IMR-90 (cell line): Measurements from ENCODE around the gene DDT. TPM values are rescaled to one million over a fixed set of nuclear protein-coding genes. Genes with fewer than 3 reads are reported as not detected.

ENCODE experiments used
- ATAC-seq: fragments of 200-7000 bp; cut with Tn5 transposase; 2 replicates; pipeline ENCODE4 v1.9.1; 2020; ENCODE audit warnings: low read depth, mild to moderate bottlenecking, moderate library complexity
- BruUV-seq: library from RNA; stranded (reverse); fragments of 400-500 nt; replicated peaks from 2 replicates; lab custom pipeline; 2021; lab: Mats Ljungman, UMichigan
- CTCF ChIA-PET: fragments of 300-600 bp; formaldehyde crosslinking; extraction: SDS; loops from one replicate; lab custom pipeline; 2021; ENCODE audit warnings: antibody characterized with exemption; lab: Yijun Ruan, JAX
- POLR2A ChIA-PET: fragments of 300-600 bp; sonication (Branson Sonifier 250); formaldehyde crosslinking; loops from one replicate; lab custom pipeline; 2022; ENCODE audit warnings: antibody characterized with exemption; ENCODE audit not compliant: unreplicated experiment; lab: Charles Lee
- DNase-seq: peaks from one replicate; pipeline ENCODE4 v3.0.0; 2013
- H2AFZ ChIP-seq: replicated peaks from 2 replicates; pipeline ENCODE3; 2013; ENCODE audit warnings: low read length, mild to moderate bottlenecking; ENCODE audit not compliant: poor library complexity
- H2AK5ac ChIP-seq: 2 replicates; pipeline ENCODE4 v1.6.1; 2013; ENCODE audit warnings: low read depth, low read length, inconsistent platforms
- H2AK9ac ChIP-seq: replicated peaks from 2 replicates; pipeline ENCODE3; 2013; ENCODE audit warnings: mild to moderate bottlenecking, low read depth, low read length, moderate library complexity; ENCODE audit not compliant: poor library complexity
- H2BK120ac ChIP-seq: 2 replicates; pipeline ENCODE4 v1.6.1; 2013; ENCODE audit warnings: low read depth, low read length, inconsistent platforms
- H2BK15ac ChIP-seq: 3 replicates; pipeline ENCODE4 v1.6.1; 2013; ENCODE audit warnings: low read depth, low read length, inconsistent platforms
- H2BK20ac ChIP-seq: 2 replicates; pipeline ENCODE4 v1.6.1; 2013; ENCODE audit warnings: low read depth, mild to moderate bottlenecking, inconsistent platforms, low read length, moderate library complexity
- H2BK5ac ChIP-seq: 2 replicates; pipeline ENCODE4 v1.6.1; 2013; ENCODE audit warnings: mild to moderate bottlenecking, low read depth, low read length, inconsistent platforms; ENCODE audit not compliant: poor library complexity, severe bottlenecking
- H3K14ac ChIP-seq: replicated peaks from 2 replicates; pipeline ENCODE4 v1.6.1; 2013; ENCODE audit warnings: low read depth, low read length, inconsistent platforms
- H3K18ac ChIP-seq: 2 replicates; pipeline ENCODE4 v1.6.1; 2013; ENCODE audit warnings: low read depth, low read length, control low read depth
- H3K23ac ChIP-seq: 2 replicates; pipeline ENCODE4 v1.6.1; 2013; ENCODE audit warnings: low read depth, low read length, inconsistent platforms
- H3K27ac ChIP-seq: 2 replicates; pipeline ENCODE4 v1.5.1; 2013; ENCODE audit warnings: mild to moderate bottlenecking, control low read depth, low read length; ENCODE audit not compliant: insufficient read depth
- H3K27me3 ChIP-seq: 2 replicates; pipeline ENCODE4 v1.6.1; 2013; ENCODE audit warnings: low read length; ENCODE audit not compliant: control insufficient read depth, insufficient read depth
- H3K36me3 ChIP-seq: 2 replicates; pipeline ENCODE4 v1.6.1; 2013; ENCODE audit warnings: low read length, mixed read lengths; ENCODE audit not compliant: control insufficient read depth, insufficient read depth
- H3K4ac ChIP-seq: 2 replicates; pipeline ENCODE4 v1.6.1; 2013; ENCODE audit warnings: low read depth, low read length, inconsistent platforms
- H3K4me1 ChIP-seq: 2 replicates; pipeline ENCODE4 v1.6.1; 2013; ENCODE audit warnings: low read length, mixed read lengths; ENCODE audit not compliant: control insufficient read depth, insufficient read depth
- H3K4me2 ChIP-seq: 2 replicates; pipeline ENCODE4 v1.6.1; 2013; ENCODE audit warnings: low read depth, mild to moderate bottlenecking, control low read depth, low read length, moderate library complexity
- H3K4me3 ChIP-seq: 2 replicates; pipeline ENCODE4 v1.5.1; 2013; ENCODE audit warnings: low read depth, mild to moderate bottlenecking, control low read depth, low read length, moderate library complexity; ENCODE audit not compliant: insufficient read depth
- H3K56ac ChIP-seq: 2 replicates; pipeline ENCODE4 v1.6.1; 2013; ENCODE audit warnings: low read length, inconsistent platforms; ENCODE audit not compliant: insufficient read depth; ENCODE audit errors: extremely low read depth
- H3K79me1 ChIP-seq, 2 experiments: 2 replicates each; pipeline ENCODE4 v1.6.1; 2013; ENCODE audit warnings: low read length in 2 of 2, inconsistent platforms in 1 of 2, low read depth in 1 of 2
- H3K9ac ChIP-seq: 2 replicates; pipeline ENCODE4 v1.6.1; 2013; ENCODE audit warnings: low read depth, low read length, control low read depth
- H3K9me1 ChIP-seq: 2 replicates; pipeline ENCODE4 v1.6.1; 2013; ENCODE audit warnings: low read length, inconsistent platforms; ENCODE audit not compliant: insufficient read depth
- H3K9me3 ChIP-seq: 2 replicates; pipeline ENCODE4 v1.6.1; 2013; ENCODE audit warnings: low read length; ENCODE audit not compliant: control insufficient read depth, insufficient read depth
- H4K20me1 ChIP-seq: 2 replicates; pipeline ENCODE4 v1.6.1; 2013; ENCODE audit warnings: low read length, inconsistent platforms; ENCODE audit not compliant: insufficient read depth
- H4K5ac ChIP-seq: 2 replicates; pipeline ENCODE4 v1.6.1; 2013; ENCODE audit warnings: mild to moderate bottlenecking, low read depth, low read length, control low read depth
- H4K8ac ChIP-seq, 2 experiments: 2 replicates each; pipeline ENCODE4 v1.6.1; 2013; ENCODE audit warnings: low read depth in 2 of 2, low read length in 2 of 2, control low read depth in 1 of 2, inconsistent platforms in 1 of 2
- H4K91ac ChIP-seq: 2 replicates; pipeline ENCODE4 v1.6.1; 2013; ENCODE audit warnings: low read depth, low read length, inconsistent platforms; ENCODE audit not compliant: insufficient read depth
- BHLHE40 ChIP-seq: fragments of 150-350 bp; IDR thresholded peaks from 2 replicates; pipeline ENCODE4 v1.6.1; 2016; ENCODE audit warnings: mild to moderate bottlenecking, low read depth, low read length
- CEBPB ChIP-seq: IDR thresholded peaks from 2 replicates; pipeline ENCODE4 v1.6.1; 2012; ENCODE audit warnings: low read depth, low read length, improper control_type of control experiment
- CHD1 ChIP-seq: IDR thresholded peaks from 2 replicates; pipeline ENCODE4 v1.6.1; 2012; ENCODE audit warnings: low read depth, low read length, improper control_type of control experiment
- CTCF ChIP-seq: conservative IDR thresholded peaks from 2 replicates; pipeline ENCODE4 v1.5.1; 2012; ENCODE audit warnings: mild to moderate bottlenecking, low read depth, low read length, improper control_type of control experiment
- ELK1 ChIP-seq: fragments of 150-350 bp; IDR thresholded peaks from 2 replicates; pipeline ENCODE4 v1.6.1; 2016; ENCODE audit warnings: low read depth, mild to moderate bottlenecking, low read length, moderate library complexity, borderline replicate concordance
- MAFK ChIP-seq: IDR thresholded peaks from 2 replicates; pipeline ENCODE4 v1.6.1; 2012; ENCODE audit warnings: low read depth, low read length, improper control_type of control experiment
- MAZ ChIP-seq: IDR thresholded peaks from 2 replicates; pipeline ENCODE4 v1.6.1; 2012; ENCODE audit warnings: low read depth, mild to moderate bottlenecking, low read length, improper control_type of control experiment, moderate library complexity, borderline replicate concordance
- MXI1 ChIP-seq: IDR thresholded peaks from 2 replicates; pipeline ENCODE4 v1.6.1; 2012; ENCODE audit warnings: low read depth, mild to moderate bottlenecking, low read length, moderate library complexity, borderline replicate concordance
- RAD21 ChIP-seq: IDR thresholded peaks from 2 replicates; pipeline ENCODE4 v1.6.1; 2012; ENCODE audit warnings: low read length, improper control_type of control experiment
- RCOR1 ChIP-seq: IDR thresholded peaks from 2 replicates; pipeline ENCODE4 v1.6.1; 2012; ENCODE audit warnings: mild to moderate bottlenecking, low read length, improper control_type of control experiment; ENCODE audit not compliant: insufficient replicate concordance
- RFX5 ChIP-seq: IDR thresholded peaks from 2 replicates; pipeline ENCODE4 v1.8.0; 2012; ENCODE audit warnings: low read depth, mild to moderate bottlenecking, low read length, moderate library complexity
- SMC3 ChIP-seq: fragments of 150-350 bp; IDR thresholded peaks from 2 replicates; pipeline ENCODE4 v1.6.1; 2016; ENCODE audit warnings: low read depth, mild to moderate bottlenecking, antibody characterized with exemption, low read length, moderate library complexity
- WGBS, 2 experiments: methylation state at CpG; one replicate each; pipeline versions ENCODE4 v1.1.5 to v1.1.7; 2013; ENCODE audit warnings: missing lambda C conversion rate in 2 of 2; ENCODE audit not compliant: insufficient read length in 1 of 2; ENCODE audit errors: extremely low coverage in 2 of 2; 5-methylcytosine and 5-hydroxymethylcytosine counted together
- dilution Hi-C: fragments of 300-500 bp; cut with HindIII; formaldehyde crosslinking; loops from one replicate; pipeline ENCODE4 v1.14.3; 2018; ENCODE audit warnings: low sequenced_read_pairs; ENCODE audit not compliant: unreplicated experiment
- in situ Hi-C: fragments of 300-500 bp; cut with MboI; formaldehyde crosslinking; loops from 3 replicates; pipeline ENCODE4 v1.14.3; 2019; ENCODE audit warnings: low sequenced_read_pairs, inconsistent platforms, mixed read lengths
- intact Hi-C: fragments of 100-400 bp; cut with micrococcal nuclease; formaldehyde crosslinking; loops from 2 replicates; pipeline ENCODE4 v1.10.0; 2022
- polyA plus RNA-seq, 3 experiments: library from polyadenylated mRNA; depleted of rRNA; stranded (reverse); fragments of >200 nt; gene quantifications; 2 replicates each; pipeline ENCODE4 v1.2.3, GENCODE V29; 2012; ENCODE audit warnings: low replicate concordance in 1 of 3
- total RNA-seq: library from RNA; depleted of rRNA; stranded (reverse); fragments of >200 nt; gene quantifications from 2 replicates; pipeline ENCODE4 v1.2.3, GENCODE V29; 2012

The DDT gene
- total and polyA plus RNA-seq, 2 of the 4 experiments (the other 2 are of a cell fraction) = 54.8 to 151 TPM

- 71% methylated on average over 4 of the region's 6 CpGs; no CpG with 5 or more reads in 1 of the 2 experiments for WGBS, 2 experiments
- no TSS peak for BruUV-seq
- Histone ChIP-seq H3K56ac (no peak within 1 kb of the TSS), H3K4me3 (no peak within 1 kb of the TSS), H3K27me3 (no peaks in the 10 kb centered on the region; the same call in 1 of the 2 replicates), H3K14ac (no peak within 1 kb of the TSS), H3K36me3 (no peaks in the 10 kb centered on the region), H3K9me3 (no peaks in the 10 kb centered on the region), H2AK5ac (no peak within 1 kb of the TSS; the same call in 1 of the 2 replicates), H3K4ac (no peak within 1 kb of the TSS), H2BK120ac (no peak within 1 kb of the TSS), H2BK5ac (no peak within 1 kb of the TSS), H4K8ac (no peak within 1 kb of the TSS), H4K20me1 (no peaks in the 10 kb centered on the region), H2AFZ (no peak within 1 kb of the TSS), H3K23ac (no peak within 1 kb of the TSS), H4K91ac (no peak within 1 kb of the TSS), H2BK15ac (no peak within 1 kb of the TSS), H3K9me1 (no peaks in the 10 kb centered on the region), H4K5ac (no peak within 1 kb of the TSS), H3K4me2 (no peak within 1 kb of the TSS), H3K27ac (no peak within 1 kb of the TSS), H3K4me1 (no peaks in the 10 kb centered on the region), H3K18ac (no peak within 1 kb of the TSS), H3K9ac (no peak within 1 kb of the TSS), H3K79me1 (no peaks in the 10 kb centered on the region), H2BK20ac (no peak within 1 kb of the TSS), H2AK9ac (peak within 1 kb of the TSS; percentile 28)
- ChIA-PET POLR2A (no interaction called here), CTCF (no interaction called here)
- ATAC-seq (no peak), DNase-seq (no peak)
- no peak for TF ChIP-seq RFX5
- TF ChIP-seq MAZ = no peak
- no peak for TF ChIP-seq SMC3
- no peak for TF ChIP-seq MXI1
- no peak for TF ChIP-seq CHD1
- no peak for TF ChIP-seq RAD21
- no peak for TF ChIP-seq BHLHE40
- no peak for TF ChIP-seq MAFK
- TF ChIP-seq RCOR1 = no peak
- TF ChIP-seq ELK1 = no peak
- no peak for TF ChIP-seq CEBPB
- no peak for TF ChIP-seq CTCF
- dilution Hi-C loops = no loop called here
- intact Hi-C loops = no loop called here
- in situ Hi-C loops = no loop called here
These were observed 31.0 kb upstream of the DDT start, which contains the start of gene GSTT4 for GRCh38 chr22:24005201-24005600. TSS of gene GSTT4 (minus strand) at chr22:24005453. CDS start at chr22:24005356, 97 bp downstream.
